Measurements from ENCODE around the gene TMEM54. TPM values are rescaled to one million over a fixed set of nuclear protein-coding genes. Genes with fewer than 3 reads are reported as not detected.

The TMEM54 gene
- total and polyA plus RNA-seq, 9 of the 15 experiments (the other 6 are each of a cell fraction or from before 2014, with no cell fraction given), result 1.00 to 16.2 (median 8.2) TPM

DNA sequence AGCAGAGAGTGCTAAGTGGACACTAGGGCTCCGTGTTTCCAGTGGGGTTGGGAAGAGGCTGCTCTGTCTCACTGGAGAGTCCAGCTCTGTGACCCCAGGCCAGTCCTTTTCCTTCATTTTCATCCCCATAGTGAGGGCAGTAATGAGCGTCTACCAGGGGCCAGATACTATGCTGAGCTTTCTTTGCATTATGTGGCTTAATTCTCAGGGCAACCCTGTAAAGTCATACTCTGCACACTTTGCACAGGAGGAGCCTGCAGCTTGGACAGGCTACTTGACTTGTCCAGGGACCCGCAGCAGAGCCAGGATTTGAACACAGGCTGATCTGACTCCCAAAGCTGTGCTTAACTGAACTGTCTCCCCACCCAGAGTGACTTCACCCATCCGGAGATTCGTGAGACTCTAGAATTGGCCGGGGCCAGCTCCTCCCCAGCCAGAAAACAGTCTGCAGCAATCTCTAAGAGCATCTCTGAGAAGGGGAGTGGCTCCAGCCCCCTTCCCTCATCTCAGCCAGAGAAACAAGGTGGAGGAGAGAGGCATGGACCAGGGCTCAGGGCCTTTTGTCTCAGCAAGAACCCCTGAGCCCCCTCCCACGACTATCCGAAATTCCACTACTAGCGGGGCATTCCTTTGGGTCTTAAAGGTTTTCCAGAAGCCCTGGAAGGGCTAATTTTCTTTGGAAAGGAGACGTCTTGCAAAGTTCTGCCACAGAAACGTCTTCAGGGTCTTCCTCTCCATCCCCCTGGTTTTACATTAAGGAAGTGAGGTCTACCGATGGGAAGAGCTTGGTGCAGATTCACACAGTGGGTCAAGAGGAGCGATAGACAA lies 29.6 kb downstream of the TMEM54 start:
- H3K36me3 ChIP-seq (ENCODE audit: control insufficient read depth, insufficient read depth, low read length), result no peaks in the 10 kb centered on the region
- no peaks in the 10 kb centered on the region for H3K9me1 ChIP-seq (ENCODE audit: control insufficient read depth, insufficient read depth, low read length)
- 9% methylated on average over 13 of the region's 13 CpGs for WGBS (ENCODE audit: insufficient coverage, low coverage, missing lambda C conversion rate)
- CTCF ChIA-PET (ENCODE audit: low intra/inter-chr PET ratio), result interaction anchor here (0.5 to 2.9 kb wide), 6 partner anchors 15 to 471 kb away, joined by 3 to 26 read pairs (median 4); partner anchors contain the start of gene HPCA
- in situ Hi-C loops (cut with MboI) (loop anchor here (5.0 kb wide), 1 partner anchor 349 kb away; no protein-coding TSS in a partner anchor), intact Hi-C loops (cut with micrococcal nuclease) (loop anchor here (1.0 to 5.0 kb wide), 5 partner anchors 99 to 469 kb away; no protein-coding TSS in a partner anchor)
- H3K4me2 ChIP-seq (ENCODE audit: insufficient read depth, low read length), result peak overlapping the region; percentile 22; the same call in 1 of the 2 replicates
- BruUV-seq (replicated peaks), result no TSS peak
- H4K20me1 ChIP-seq (replicated peaks; ENCODE audit: control insufficient read depth, insufficient read depth, low read length), result peaks cover 9% of the 10 kb centered on the region
- DNase-seq (ENCODE audit: extremely low read depth in 1 of 4, low spot score in 3 of 4) (peak in 2 of 4 experiments; percentile 32 to 50), FAIRE-seq (peak; percentile 60), ATAC-seq (peak; percentile 47)
- H3K4me1 ChIP-seq (replicated peaks in 1 of 2; ENCODE audit: control insufficient read depth in 2 of 2, insufficient read depth in 2 of 2, low read length in 2 of 2), result peaks cover 7 to 19% of the 10 kb centered on the region in 2 experiments; a peak in 4 of 5 replicates
- H3K9me3 ChIP-seq (replicated peaks; ENCODE audit: control insufficient read depth, insufficient read depth, low read depth, low read length), result no peaks in the 10 kb centered on the region
- H3K27me3 ChIP-seq (ENCODE audit: control insufficient read depth in 2 of 2, insufficient read depth in 2 of 2, low read length in 2 of 2), result peaks cover 4 to 20% of the 10 kb centered on the region in 2 experiments; a peak in 3 of 5 replicates
- H2AFZ ChIP-seq (ENCODE audit: low read depth, low read length), result no peak overlapping the region
- peak overlapping the region; percentile 28; the same call in 1 of the 2 replicates for H3K4me3 ChIP-seq
- H3K9ac ChIP-seq (ENCODE audit: insufficient read depth in 1 of 2, low read depth in 2 of 2, low read length in 2 of 2), result peak overlapping the region in 1 of 2 experiments; percentile 67; a peak in 2 of 4 replicates
- POLR2A ChIA-PET, result interaction anchor here (0.6 to 1.3 kb wide), 4 partner anchors 10 to 34 kb away, joined by 3 read pairs; no protein-coding TSS in a partner anchor
- no peak overlapping the region for H3K27ac ChIP-seq (ENCODE audit: extremely low read depth, low read depth, low read length)
- no peaks in the 10 kb centered on the region for H3K79me2 ChIP-seq (ENCODE audit: control insufficient read depth, insufficient read depth, low read length)
- no peak for TF ChIP-seq ZBTB7A (IDR thresholded peaks at IDR 0.05; ENCODE audit: borderline replicate concordance, control insufficient read depth, low read depth, low read length)
- TF ChIP-seq, protein P1, sequence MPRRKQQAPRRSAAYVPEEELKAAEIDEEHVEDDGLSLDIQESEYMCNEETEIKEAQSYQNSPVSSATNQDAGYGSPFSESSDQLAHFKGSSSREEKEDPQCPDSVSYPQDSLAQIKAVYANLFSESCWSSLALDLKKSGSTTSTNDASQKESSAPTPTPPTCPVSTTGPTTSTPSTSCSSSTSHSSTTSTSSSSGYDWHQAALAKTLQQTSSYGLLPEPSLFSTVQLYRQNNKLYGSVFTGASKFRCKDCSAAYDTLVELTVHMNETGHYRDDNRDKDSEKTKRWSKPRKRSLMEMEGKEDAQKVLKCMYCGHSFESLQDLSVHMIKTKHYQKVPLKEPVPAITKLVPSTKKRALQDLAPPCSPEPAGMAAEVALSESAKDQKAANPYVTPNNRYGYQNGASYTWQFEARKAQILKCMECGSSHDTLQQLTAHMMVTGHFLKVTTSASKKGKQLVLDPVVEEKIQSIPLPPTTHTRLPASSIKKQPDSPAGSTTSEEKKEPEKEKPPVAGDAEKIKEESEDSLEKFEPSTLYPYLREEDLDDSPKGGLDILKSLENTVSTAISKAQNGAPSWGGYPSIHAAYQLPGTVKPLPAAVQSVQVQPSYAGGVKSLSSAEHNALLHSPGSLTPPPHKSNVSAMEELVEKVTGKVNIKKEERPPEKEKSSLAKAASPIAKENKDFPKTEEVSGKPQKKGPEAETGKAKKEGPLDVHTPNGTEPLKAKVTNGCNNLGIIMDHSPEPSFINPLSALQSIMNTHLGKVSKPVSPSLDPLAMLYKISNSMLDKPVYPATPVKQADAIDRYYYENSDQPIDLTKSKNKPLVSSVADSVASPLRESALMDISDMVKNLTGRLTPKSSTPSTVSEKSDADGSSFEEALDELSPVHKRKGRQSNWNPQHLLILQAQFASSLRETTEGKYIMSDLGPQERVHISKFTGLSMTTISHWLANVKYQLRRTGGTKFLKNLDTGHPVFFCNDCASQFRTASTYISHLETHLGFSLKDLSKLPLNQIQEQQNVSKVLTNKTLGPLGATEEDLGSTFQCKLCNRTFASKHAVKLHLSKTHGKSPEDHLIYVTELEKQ (CRISPR knock-in tag; IDR thresholded peaks at IDR 0.05), result no peak
- no peak for TF ChIP-seq HIVEP1 (CRISPR knock-in tag; IDR thresholded peaks at IDR 0.05)
- TF ChIP-seq, protein P2, sequence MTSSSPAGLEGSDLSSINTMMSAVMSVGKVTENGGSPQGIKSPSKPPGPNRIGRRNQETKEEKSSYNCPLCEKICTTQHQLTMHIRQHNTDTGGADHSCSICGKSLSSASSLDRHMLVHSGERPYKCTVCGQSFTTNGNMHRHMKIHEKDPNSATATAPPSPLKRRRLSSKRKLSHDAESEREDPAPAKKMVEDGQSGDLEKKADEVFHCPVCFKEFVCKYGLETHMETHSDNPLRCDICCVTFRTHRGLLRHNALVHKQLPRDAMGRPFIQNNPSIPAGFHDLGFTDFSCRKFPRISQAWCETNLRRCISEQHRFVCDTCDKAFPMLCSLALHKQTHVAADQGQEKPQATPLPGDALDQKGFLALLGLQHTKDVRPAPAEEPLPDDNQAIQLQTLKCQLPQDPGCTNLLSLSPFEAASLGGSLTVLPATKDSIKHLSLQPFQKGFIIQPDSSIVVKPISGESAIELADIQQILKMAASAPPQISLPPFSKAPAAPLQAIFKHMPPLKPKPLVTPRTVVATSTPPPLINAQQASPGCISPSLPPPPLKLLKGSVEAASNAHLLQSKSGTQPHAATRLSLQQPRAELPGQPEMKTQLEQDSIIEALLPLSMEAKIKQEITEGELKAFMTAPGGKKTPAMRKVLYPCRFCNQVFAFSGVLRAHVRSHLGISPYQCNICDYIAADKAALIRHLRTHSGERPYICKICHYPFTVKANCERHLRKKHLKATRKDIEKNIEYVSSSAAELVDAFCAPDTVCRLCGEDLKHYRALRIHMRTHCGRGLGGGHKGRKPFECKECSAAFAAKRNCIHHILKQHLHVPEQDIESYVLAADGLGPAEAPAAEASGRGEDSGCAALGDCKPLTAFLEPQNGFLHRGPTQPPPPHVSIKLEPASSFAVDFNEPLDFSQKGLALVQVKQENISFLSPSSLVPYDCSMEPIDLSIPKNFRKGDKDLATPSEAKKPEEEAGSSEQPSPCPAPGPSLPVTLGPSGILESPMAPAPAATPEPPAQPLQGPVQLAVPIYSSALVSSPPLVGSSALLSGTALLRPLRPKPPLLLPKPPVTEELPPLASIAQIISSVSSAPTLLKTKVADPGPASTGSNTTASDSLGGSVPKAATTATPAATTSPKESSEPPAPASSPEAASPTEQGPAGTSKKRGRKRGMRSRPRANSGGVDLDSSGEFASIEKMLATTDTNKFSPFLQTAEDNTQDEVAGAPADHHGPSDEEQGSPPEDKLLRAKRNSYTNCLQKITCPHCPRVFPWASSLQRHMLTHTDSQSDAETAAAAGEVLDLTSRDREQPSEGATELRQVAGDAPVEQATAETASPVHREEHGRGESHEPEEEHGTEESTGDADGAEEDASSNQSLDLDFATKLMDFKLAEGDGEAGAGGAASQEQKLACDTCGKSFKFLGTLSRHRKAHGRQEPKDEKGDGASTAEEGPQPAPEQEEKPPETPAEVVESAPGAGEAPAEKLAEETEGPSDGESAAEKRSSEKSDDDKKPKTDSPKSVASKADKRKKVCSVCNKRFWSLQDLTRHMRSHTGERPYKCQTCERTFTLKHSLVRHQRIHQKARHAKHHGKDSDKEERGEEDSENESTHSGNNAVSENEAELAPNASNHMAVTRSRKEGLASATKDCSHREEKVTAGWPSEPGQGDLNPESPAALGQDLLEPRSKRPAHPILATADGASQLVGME (CRISPR knock-in tag; IDR thresholded peaks at IDR 0.05), result no peak
- TF ChIP-seq, protein P3, sequence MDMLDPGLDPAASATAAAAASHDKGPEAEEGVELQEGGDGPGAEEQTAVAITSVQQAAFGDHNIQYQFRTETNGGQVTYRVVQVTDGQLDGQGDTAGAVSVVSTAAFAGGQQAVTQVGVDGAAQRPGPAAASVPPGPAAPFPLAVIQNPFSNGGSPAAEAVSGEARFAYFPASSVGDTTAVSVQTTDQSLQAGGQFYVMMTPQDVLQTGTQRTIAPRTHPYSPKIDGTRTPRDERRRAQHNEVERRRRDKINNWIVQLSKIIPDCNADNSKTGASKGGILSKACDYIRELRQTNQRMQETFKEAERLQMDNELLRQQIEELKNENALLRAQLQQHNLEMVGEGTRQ (CRISPR knock-in tag; IDR thresholded peaks at IDR 0.05), result no peak
- TF ChIP-seq, protein P4, sequence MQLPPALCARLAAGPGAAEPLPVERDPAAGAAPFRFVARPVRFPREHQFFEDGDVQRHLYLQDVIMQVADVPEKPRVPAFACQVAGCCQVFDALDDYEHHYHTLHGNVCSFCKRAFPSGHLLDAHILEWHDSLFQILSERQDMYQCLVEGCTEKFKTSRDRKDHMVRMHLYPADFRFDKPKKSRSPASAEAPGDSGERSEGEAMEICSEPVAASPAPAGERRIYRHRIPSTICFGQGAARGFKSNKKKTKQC (CRISPR knock-in tag; IDR thresholded peaks at IDR 0.05), result no peak
- TF ChIP-seq, protein P5, sequence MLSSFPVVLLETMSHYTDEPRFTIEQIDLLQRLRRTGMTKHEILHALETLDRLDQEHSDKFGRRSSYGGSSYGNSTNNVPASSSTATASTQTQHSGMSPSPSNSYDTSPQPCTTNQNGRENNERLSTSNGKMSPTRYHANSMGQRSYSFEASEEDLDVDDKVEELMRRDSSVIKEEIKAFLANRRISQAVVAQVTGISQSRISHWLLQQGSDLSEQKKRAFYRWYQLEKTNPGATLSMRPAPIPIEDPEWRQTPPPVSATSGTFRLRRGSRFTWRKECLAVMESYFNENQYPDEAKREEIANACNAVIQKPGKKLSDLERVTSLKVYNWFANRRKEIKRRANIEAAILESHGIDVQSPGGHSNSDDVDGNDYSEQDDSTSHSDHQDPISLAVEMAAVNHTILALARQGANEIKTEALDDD (IDR thresholded peaks at IDR 0.05), result no peak

All from K562 (cell line).